GM12801 (cell line): ENCODE measurements around the gene MAP1LC3B2.

ENCODE experiments used
- CTCF ChIP-seq: IDR thresholded peaks from one replicate; pipeline ENCODE4 v1.5.1; 2011; ENCODE audit warnings: control low read depth; ENCODE audit not compliant: insufficient read length; ENCODE audit errors: extremely low read depth

The MAP1LC3B2 gene

GRCh38 chr12:116599285-116600136, 40.3 kb downstream of the MAP1LC3B2 start:
- no peak for TF ChIP-seq CTCF

GRCh38 chr12:116600959-116601918, 42.1 kb downstream of the MAP1LC3B2 start:
- no peak for TF ChIP-seq CTCF

GRCh38 chr12:116601933-116602810, 43.0 kb downstream of the MAP1LC3B2 start:
- TF ChIP-seq CTCF: no peak

GRCh38 chr12:116603546-116604177, 44.5 kb downstream of the MAP1LC3B2 start:
- TF ChIP-seq CTCF: no peak

- TF ChIP-seq CTCF: no peak
These were observed 45.2 kb downstream of the MAP1LC3B2 start for GRCh38 chr12:116604178-116604895.

GRCh38 chr12:116604951-116605641, 45.9 kb downstream of the MAP1LC3B2 start:
- no peak for TF ChIP-seq CTCF
